Endometrium (tissue), 2 donors: ENCODE measurements around the gene THADA.

Source experiments
- FAIRE-seq: peaks from 2 replicates; lab custom pipeline; 2012; peaks lifted over from hg19 to GRCh38; lab: Jason Lieb, UNC
- donor health status: control.
- donor health status: control.

The THADA gene

GRCh38 chr2:43223521-43224001 lies 372.3 kb downstream of the THADA start:
- FAIRE-seq: no peak

GRCh38 chr2:43222475-43223309 lies 373.1 kb downstream of the THADA start:
- no peak for FAIRE-seq

- no peak for FAIRE-seq
Observed at GRCh38 chr2:43221763-43222474, 373.9 kb downstream of the THADA start.

GRCh38 chr2:43221124-43221762 lies 374.6 kb downstream of the THADA start:
- FAIRE-seq: no peak

GRCh38 chr2:43220760-43221123 lies 375.1 kb downstream of the THADA start:
- FAIRE-seq: no peak

- FAIRE-seq: no peak
Observed at GRCh38 chr2:43220229-43220751, 375.5 kb downstream of the THADA start.

- no peak for FAIRE-seq
Observed at GRCh38 chr2:43219383-43220228, 376.2 kb downstream of the THADA start.

GRCh38 chr2:43218702-43219382 lies 377.0 kb downstream of the THADA start:
- FAIRE-seq: no peak

- FAIRE-seq: peak; percentile 80
Observed at GRCh38 chr2:43218155-43218701, 377.6 kb downstream of the THADA start.

GRCh38 chr2:43217228-43218154 lies 378.3 kb downstream of the THADA start:
- no peak for FAIRE-seq

- FAIRE-seq: no peak
Observed at GRCh38 chr2:43216629-43217028, 379.2 kb downstream of the THADA start.

- FAIRE-seq: no peak
Observed at GRCh38 chr2:43215673-43216255, 380.1 kb downstream of the THADA start.

- no peak for FAIRE-seq
Observed at GRCh38 chr2:43214253-43214652, 381.6 kb downstream of the THADA start.

GRCh38 chr2:43212931-43213330 lies 382.9 kb downstream of the THADA start:
- no peak for FAIRE-seq

GRCh38 chr2:43212216-43212835 lies 383.5 kb downstream of the THADA start:
- FAIRE-seq: no peak

- FAIRE-seq: no peak
Observed at GRCh38 chr2:43210467-43211303, 385.2 kb downstream of the THADA start.

GRCh38 chr2:43210125-43210466 lies 385.7 kb downstream of the THADA start:
- no peak for FAIRE-seq

GRCh38 chr2:43209204-43209717 lies 386.6 kb downstream of the THADA start:
- no peak for FAIRE-seq
